GM18498 (cell line): Measurements from ENCODE around the gene OLFML3.
"Not testable (repeated sequence)": the region's sequence is repeated elsewhere in the genome, so short reads cannot be mapped to it uniquely, and the experiment has no call there.

ENCODE experiments used
- ATAC-seq: cut with Tn5 transposase; IDR thresholded peaks from one replicate; pipeline ENCODE4 v1.9.1; 2021; ENCODE audit warnings: mild to moderate bottlenecking, moderate library complexity; ENCODE audit not compliant: unreplicated experiment

Gene OLFML3

GRCh38 chr1:113978863-113979702 lies at the start of gene OLFML3:
OLFML3 (plus strand) TSS chr1:113979474; CDS start chr1:113979517, 43 bp downstream.
- peak; percentile 40 for ATAC-seq

DNA sequence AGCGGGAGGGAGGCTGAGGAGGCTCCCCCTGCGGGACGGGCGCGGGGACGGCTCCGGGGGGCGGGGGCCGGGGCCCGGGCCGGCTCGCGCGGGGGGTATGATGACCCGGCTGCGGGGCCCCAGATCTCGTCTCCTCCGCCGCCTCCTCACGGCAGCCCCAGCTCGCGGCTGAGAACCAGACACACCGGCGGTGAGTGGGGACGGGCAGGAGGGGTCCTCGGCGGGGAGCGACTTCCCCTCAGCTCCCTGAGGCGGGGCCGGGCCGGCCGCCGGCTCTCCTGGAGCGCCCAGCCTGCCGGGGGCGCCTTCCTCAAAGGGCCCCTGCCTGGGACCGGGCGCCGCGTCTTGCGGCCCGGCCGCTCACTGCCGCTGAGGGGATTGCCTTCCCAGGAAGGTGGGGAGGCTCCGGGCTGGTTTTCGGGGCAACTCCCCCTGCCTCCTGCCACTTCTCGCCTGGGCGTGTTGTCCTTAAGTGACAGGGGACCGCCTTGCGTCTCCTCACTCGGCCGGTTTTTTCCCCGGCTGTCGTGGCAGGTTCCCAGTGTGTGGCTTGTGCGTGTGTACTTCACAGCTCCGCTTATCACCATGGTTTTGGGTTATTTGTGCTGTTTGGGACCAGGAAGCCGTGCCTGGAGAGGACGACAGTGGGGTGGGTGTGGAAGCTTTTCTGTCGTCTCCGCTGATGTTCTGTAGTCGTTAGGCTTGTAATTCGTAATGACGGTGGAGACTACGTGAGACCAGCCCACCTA lies 49.4 kb upstream of the OLFML3 start:
- ATAC-seq, result peak; percentile 39

DNA sequence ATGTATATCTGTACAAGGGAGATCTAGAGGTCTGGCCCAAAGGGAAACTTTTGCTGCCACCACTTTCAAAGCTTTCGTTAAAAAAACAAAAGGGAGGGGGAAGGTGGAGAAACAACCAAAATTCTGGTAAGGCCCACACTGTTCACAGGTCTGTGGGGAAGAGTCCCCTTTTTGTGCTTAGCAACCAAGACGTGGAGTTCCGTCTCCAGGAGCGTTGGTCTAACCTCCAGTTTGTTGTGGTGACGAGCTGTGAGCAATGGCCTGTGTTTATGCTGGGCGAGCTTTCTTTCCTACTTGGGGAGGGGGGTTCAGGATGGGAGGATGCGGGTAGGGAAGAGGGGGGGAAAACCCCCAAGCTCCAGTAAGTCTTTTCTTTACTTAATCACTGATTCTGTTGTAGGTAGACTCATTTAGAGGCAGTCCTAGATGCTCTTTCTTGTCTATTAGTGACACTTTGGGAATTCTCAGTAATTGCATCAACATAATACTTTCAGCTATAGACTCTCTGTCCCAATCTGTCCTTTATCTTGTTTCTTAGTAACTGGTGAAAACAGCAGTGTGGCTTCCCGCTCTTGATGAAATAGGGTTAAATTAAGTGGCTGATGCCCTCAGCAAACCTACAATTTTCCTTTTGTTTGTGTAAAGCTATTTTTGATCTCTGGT lies 48.6 kb upstream of the OLFML3 start:
- ATAC-seq, result peak; percentile 26

DNA sequence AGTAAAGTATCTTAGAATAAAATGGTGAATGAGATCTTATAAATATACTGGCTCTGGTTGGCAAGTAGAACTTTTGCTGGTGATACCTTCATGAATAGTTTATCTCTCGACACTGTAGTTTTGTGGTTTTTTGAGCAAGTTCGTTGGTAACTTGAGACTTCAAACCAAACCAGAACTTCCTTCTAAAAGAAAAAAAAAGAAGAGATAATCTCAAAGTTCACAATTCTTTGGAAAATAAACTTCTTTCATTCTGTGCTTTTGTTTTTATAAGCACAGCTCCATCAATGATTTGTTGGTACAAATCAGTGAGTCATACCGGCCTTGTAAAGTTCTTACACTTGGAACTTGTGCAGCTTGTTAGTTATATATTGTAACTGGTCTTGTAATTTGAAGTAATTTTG lies 47.8 kb upstream of the OLFML3 start:
- no peak for ATAC-seq

DNA sequence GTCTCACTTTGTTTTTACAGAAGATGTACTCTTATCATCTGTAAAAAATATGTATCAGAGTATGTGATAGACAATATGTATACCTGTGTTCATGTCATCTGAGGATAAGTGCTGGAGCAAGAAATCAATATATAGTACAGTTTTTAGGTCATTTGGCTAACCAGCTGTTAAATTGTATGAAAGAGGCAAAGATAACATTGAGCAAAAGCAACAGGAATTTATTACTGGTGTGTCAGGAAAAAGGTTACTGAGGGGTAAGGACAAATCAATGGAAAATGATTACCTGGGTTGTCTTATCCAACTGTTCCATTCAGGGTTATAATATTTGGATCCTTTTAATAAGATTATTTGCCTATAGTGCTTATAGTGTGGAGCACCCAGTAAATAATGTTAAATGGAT lies 45.3 kb upstream of the OLFML3 start:
- no peak for ATAC-seq

DNA sequence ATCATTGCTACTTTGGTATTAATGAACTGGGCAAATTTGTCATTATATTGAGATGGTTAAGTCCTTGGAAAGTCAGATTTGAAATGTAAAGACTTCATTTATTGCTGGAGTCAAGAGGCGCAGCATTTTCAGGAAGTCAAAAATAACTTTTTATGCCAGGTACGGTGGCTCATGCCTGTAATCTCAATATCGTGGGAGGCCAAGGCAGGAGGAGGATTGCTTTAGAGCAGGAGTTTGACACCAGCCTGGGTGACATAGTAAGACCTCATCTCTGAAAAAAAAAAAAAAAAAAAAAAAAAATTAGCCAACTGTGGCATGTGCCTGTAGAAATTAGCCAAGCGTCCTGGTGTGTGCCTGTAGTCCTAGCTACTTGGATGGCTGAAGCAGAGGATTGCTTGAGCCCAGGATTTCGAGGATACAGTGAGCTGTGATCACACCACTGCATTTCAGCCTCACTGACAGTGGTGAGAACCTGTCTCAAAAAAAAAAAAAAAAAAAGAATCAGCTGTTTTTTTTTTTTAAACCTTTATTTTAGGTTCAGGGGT lies 44.7 kb upstream of the OLFML3 start:
- no peak for ATAC-seq

GRCh38 chr1:113935176-113935575 lies 44.1 kb upstream of the OLFML3 start:
- no peak for ATAC-seq

- ATAC-seq, result no peak
Measured at GRCh38 chr1:113935970-113936369, 43.3 kb upstream of the OLFML3 start.

DNA sequence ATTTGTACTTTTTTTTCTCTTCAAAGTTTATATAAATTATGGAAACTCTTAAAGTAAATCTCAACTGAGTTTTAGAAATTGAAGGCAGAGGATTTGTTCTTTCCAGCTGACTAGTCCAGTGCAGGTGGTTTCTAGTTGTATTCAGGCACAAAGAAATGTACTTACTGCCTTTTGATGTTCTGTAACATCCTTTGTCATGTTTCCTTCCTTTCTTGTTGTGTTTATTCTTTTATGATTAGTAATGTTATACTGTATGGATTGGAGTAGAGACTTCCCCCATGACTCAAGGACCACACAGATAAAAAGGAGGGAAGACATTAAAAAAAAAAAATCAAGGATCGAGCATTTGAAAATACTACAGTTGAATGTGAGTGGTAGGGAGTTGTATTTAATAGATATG lies 42.1 kb upstream of the OLFML3 start:
- ATAC-seq, result no peak

GRCh38 chr1:113938192-113938591 lies 41.1 kb upstream of the OLFML3 start:
- ATAC-seq, result no peak

DNA sequence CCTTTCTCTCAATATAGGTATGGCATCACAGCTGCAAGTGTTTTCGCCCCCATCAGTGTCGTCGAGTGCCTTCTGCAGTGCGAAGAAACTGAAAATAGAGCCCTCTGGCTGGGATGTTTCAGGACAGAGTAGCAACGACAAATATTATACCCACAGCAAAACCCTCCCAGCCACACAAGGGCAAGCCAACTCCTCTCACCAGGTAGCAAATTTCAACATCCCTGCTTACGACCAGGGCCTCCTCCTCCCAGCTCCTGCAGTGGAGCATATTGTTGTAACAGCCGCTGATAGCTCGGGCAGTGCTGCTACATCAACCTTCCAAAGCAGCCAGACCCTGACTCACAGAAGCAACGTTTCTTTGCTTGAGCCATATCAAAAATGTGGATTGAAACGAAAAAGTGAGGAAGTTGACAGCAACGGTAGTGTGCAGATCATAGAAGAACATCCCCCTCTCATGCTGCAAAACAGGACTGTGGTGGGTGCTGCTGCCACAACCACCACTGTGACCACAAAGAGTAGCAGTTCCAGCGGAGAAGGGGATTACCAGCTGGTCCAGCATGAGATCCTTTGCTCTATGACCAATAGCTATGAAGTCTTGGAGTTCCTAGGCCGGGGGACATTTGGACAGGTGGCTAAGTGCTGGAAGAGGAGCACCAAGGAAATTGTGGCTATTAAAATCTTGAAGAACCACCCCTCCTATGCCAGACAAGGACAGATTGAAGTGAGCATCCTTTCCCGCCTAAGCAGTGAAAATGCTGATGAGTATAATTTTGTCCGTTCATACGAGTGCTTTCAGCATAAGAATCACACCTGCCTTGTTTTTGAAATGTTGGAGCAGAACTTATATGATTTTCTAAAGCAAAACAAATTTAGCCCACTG lies 38.7 kb upstream of the OLFML3 start:
- no peak for ATAC-seq

GRCh38 chr1:113941245-113941559 lies 38.1 kb upstream of the OLFML3 start:
- no peak for ATAC-seq

DNA sequence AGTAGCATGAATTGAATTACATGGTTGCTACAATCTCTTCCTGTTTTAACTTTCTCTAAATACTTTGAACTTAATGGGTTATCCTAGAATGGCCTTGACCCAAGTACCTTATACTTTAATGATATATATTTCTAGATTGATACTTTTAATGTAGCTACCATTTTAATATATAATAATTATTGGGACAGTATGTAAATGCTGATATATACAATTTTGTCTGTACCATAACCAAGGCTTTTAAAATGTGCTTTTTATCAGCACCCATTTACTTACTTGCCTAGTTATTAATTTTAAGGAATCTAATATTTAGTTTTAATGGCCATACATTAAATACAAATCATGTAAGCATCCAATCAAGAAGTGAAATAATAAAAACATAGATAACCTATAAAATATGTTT lies 36.7 kb upstream of the OLFML3 start:
- no peak for ATAC-seq

DNA sequence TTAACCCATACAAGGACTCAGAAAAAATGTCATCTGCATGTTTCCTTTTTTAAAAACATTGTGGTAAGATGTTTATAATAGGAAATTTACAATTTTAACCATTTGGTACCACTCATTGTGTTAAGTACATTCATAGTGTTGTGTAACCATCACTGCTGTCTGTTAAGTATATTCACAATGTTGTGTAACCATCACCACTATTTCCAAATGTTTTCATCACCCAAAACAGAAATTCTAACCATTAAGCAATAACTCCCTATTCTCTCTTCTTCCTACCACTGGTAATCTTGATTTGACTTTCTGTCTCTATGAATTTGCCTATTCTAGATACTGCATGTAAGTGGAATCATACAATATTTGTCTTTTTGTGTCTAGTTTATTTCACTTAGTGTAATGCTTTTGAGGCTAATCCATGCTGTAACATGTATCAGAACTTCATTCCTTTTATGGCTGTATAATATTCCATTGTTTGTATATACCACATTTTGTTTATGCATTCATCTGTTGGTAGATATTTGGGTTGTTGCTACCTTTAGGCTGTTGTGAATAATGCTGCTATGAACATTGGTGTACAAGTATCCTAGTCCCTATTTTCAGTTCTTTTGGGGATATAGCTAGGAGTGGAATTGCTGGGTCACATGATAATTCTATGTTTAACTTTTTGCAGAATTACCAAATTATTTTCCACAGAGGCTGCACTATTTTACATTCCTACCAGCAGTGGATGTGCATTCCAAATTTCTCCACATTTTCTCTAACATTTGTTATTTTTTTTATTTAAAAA lies 36.1 kb upstream of the OLFML3 start:
- no peak for ATAC-seq

DNA sequence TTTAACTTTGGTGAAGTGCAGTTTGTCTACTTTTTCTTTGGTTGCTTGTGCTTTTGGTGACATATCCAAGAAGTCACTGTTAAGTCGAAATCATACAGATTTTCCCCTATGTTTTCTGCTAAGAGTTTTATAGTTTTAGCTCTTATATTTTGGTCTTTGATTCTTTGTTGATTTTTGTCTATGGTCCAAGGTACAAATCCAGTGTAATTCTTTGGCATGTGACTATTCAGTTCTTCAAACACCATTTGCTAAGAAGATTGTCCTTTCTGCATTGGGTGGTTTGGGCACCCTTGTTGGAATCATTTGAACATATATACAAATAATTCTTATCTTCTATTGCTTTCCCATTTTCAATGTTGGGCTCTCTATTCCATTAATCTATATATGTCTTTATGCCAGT lies 33.9 kb upstream of the OLFML3 start:
- no peak for ATAC-seq

DNA sequence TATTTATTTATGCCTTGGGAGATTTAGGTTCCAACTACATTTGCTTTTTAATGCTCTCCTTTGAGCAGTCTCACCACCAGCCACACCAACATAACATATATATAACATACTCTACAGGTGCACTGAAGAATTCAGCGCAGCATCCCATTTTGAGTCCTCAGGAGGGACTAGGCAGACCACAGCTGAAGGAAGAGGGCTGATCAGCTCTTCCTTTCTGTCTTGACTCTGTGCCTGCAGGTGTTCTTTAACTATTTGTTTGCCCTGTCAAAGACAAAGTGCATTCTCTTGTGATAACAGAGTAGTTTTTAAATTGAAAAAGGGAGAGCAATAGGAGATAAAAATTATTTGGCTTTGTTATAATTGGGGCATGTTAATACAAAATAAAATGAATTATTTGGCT lies 33.2 kb upstream of the OLFML3 start:
- no peak for ATAC-seq

DNA sequence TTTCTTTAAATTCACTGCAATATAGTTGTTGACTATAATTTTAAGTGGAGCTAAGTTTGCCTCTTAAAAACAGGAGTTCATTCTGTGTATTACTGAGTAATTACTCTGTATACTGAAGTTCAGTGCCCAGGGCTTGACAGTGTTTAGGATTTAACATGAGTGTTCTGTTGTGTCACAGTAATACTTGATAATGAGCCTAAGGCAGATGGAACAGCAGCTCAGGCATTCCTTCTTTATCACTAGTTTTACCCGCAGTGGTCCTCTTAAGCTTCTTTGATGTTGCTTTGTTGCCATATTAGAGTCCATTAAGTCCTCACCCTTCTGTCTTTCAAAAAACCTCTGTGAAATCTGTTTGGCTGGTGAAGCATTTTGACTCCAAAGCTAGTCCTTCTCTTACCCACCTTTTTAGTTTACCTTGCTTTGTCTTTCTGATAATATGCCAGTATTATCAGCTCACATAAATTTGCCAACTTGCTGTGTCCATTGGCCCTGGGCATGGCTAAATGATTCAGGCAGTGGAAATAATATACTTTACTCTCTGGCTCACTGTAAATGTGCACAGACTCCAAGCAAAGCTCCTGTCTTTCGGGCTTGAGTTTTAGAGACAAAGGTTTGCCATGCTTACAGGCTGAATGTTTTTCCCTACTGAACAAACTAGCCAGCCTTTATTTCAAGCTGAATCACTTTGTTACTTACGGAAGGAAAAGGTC lies 32.4 kb upstream of the OLFML3 start:
- no peak for ATAC-seq

DNA sequence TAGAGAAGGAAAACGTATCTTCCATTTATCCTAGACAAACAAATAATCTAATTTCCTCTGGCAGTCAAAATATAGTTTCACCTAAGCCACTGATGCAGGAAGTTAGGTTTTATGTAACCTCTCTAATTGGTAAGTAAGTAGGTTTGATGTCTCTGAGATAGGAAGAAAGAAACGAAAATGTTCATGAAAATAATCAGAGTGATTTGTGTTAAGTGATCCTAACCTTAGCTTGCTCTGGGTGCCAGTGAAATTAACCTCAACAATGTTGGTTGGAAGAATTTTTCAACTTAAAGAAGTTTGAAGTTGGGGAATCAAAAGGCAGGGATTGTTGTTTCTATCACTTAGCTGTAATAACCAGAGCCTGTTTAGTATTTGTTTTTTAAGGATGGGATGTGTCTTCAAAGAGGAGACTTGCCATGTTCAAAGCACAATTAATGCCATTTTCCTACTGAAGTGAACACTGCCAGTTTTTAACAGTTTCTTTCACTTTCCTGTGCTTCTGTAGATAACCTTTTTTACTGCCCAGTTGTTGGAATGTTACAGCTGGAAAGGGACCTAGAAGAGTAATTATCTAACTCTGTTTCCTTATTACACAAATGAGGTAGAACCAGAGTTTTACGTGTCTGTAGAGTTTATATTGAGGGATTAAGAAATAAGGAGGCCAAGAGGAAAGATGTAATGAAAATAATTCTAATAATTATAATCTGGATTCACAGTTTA lies 31.7 kb upstream of the OLFML3 start:
- ATAC-seq, result no peak

GRCh38 chr1:113948151-113948550 lies 31.1 kb upstream of the OLFML3 start:
- ATAC-seq, result not testable (repeated sequence)
